Measurements from ENCODE around the gene PLOD1.

GRCh38 chr1:11997081-11997850 lies 62.7 kb downstream of the PLOD1 start:
- TF ChIP-seq CTCF (conservative IDR thresholded peaks at IDR 0.05 in 1 of 2, IDR thresholded peaks at IDR 0.05 in 1 of 2; ENCODE audit: low read depth in 1 of 2, low read length in 2 of 2): no peak
- TF ChIP-seq EZH2 (IDR thresholded peaks at IDR 0.05; ENCODE audit: low read length, missing control alignments): no peak
